Astrocyte (in vitro differentiated cells and primary cell): ENCODE data around the gene KATNB1.

ENCODE experiments used
- CTCF ChIP-seq: IDR thresholded peaks from 2 replicates; pipeline ENCODE4 v1.5.1; 2011; ENCODE audit warnings: low read depth, mild to moderate bottlenecking, inconsistent platforms, low read length, moderate library complexity; ENCODE audit not compliant: insufficient read depth
- EZH2 ChIP-seq: IDR thresholded peaks from 2 replicates; pipeline ENCODE4 v1.6.1; 2012; ENCODE audit warnings: mild to moderate bottlenecking, low read length, inconsistent platforms; ENCODE audit not compliant: insufficient read depth

- TF ChIP-seq CTCF (no peak), EZH2 (no peak)
Observed at GRCh38 chr16:57803134-57803990, 67.8 kb downstream of the KATNB1 start.
